HG02870 (cell line): ENCODE results near the gene TEAD2.

ENCODE experiments used
- ATAC-seq: cut with Tn5 transposase; IDR thresholded peaks from one replicate; pipeline ENCODE4 v1.9.1; 2021; ENCODE audit warnings: mild to moderate bottlenecking, moderate library complexity; ENCODE audit not compliant: unreplicated experiment

TEAD2 gene

DNA sequence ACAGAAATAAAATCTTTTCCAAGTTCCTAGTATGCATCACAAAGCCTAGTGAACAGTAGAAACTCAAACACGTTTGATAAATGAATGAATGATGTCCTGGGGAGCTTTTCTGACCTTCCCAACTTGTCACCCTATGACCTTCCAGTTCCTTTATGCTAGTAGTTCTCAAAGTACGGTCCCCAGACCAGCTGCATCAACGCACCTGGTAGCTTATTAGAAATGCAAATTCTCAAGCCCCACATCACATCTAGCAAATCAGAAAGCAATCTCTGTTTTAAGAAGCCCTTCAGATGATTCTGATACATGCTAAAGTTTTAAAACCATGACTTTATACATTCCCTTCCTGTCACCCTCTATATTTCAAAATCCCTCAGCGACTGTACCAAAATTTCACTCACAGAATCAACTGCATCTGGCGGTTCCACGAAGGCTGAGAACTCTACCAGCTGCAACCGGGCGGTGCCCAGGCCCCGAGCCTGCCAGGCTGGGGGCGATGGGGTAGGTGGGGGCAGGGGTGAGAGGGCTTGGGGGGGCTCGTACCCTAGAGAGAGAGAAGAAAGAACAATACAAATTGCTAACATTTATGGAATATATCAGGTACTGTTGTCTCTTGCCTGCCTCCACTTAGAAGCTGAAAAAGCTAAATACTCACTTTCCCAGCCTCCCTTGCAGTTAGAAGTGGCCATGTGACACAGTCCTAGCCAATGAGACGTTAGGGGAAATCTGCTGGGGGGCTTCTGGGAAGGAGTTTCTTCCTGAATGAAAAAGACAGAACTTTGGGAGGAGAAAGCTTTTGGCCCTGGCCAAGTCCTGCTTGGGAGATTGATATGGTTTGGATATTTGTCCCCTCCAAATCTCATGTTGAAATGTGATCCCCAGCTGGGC is 13.7 kb downstream of the TEAD2 start:
- no peak for ATAC-seq

DNA sequence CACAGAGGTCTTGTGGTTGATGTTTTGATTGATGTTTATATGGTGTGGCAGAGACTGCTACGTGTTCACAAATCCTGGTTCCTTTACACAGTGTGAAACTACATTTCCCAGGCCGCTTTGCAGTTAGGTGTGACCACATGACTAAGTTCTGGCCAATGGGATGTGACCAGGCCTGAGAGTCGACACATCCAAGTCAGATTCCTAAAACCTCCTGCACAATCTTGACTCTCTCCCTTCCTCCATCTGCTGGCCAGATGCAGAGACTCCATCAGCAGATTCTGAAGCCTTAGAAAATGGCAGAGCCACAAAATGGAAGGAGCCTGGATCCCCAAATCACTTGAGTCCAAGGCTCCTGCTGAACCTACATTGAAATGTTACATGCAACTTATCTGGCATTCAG is 14.4 kb downstream of the TEAD2 start:
- ATAC-seq, result no peak

DNA sequence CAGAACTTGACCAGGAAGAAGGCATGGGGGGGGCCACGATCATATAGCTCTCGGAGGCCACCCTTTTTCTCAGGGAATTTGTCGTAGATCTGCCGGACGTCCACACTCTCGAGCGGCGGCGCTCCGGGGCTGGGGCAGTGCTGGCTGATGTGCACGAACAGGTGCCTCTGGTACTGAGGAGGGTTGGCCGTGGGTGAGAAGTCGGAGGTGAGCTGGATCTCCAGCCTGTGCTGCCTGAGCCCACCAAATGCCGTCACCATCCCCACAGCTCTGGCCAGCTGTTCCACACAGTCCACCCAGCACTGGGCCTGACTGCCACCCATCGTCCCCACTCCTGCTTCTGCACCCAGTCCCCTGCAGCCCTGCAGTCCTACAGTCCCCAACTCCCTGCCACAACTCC is 15.0 kb downstream of the TEAD2 start:
- no peak for ATAC-seq

DNA sequence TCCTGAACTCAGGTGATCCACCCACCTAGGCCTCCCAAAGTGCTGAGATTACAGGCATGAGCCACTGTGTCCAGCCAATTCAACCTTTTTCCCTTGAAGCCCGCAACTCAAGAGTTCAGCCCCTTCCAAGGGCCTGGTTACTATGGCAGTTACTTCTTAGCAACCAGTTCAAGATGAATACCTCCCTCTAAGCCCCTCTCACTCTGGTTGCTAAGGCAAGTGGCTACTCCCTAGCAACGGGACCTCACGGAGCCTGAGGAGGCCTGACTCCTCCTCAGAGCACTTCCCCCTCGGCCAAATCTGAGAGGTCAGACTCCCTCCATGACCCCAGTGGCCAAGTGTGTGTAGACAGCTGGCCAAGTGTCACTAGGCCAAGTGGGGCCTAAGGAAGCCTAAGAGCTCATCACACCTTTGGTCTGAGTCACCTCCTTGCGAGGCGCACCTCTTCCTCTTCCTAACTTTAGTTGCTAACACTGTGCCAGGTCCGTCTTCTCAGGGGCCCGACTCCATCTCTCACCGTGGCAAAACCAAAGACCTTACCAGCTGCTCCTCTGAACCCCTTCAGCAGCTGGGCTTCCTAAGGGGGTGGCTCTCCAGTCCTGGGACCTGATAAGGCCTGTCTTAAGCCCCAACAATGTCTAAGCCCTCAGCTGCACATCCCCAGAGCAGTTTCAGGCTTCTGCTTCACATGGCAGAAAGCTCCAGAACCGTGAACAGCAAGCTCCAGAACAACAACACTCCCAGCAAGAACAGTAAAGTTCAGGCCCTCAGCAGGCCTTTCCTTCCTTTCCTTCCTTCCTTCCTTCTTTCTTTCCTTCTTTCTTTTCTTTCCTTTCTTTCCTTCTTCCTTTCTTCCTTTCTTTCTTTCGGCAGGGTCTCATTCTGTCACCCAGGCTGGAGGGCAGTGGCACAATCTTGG is 17.5 kb downstream of the TEAD2 start:
- no peak for ATAC-seq

DNA sequence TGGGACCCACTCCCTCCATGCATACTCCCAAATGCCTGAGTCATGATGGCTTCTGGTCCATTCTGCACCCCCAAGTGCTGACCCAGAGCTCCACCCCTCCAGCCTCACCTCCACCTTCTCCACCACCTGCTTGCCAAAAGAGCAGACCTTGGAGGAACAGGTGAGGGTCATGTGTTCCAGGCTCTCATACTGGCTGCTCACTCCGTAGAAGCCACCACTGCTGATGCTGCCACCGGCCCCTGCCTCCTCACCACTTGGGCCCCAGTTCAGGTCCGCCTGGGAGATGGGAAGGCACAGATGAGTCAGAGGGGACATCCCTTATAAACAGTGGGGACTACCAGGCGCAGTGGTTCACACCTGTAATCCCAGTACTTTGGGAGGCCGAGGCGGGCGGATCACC is 19.1 kb downstream of the TEAD2 start:
- no peak for ATAC-seq

DNA sequence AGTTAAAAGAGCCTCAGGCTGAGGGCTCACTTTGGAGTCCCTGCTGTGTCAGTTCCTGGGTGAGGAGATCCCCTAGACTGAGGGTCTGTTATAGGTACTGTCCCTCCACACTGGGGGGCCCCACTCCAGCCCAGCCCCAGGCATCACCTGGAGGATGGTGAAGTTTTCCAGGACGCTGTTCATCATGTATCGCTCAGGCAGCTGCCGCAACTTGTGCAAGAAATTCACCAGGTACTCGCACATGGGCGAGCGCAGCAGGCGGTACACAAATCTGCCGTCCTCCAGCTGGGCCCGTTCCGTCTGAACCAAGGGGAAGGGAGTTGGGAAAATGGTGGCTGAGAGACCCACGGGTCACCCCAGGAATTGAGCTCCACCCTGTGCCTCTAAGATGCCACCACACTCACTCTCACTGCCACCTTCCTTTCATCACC is 19.9 kb downstream of the TEAD2 start:
- no peak for ATAC-seq

DNA sequence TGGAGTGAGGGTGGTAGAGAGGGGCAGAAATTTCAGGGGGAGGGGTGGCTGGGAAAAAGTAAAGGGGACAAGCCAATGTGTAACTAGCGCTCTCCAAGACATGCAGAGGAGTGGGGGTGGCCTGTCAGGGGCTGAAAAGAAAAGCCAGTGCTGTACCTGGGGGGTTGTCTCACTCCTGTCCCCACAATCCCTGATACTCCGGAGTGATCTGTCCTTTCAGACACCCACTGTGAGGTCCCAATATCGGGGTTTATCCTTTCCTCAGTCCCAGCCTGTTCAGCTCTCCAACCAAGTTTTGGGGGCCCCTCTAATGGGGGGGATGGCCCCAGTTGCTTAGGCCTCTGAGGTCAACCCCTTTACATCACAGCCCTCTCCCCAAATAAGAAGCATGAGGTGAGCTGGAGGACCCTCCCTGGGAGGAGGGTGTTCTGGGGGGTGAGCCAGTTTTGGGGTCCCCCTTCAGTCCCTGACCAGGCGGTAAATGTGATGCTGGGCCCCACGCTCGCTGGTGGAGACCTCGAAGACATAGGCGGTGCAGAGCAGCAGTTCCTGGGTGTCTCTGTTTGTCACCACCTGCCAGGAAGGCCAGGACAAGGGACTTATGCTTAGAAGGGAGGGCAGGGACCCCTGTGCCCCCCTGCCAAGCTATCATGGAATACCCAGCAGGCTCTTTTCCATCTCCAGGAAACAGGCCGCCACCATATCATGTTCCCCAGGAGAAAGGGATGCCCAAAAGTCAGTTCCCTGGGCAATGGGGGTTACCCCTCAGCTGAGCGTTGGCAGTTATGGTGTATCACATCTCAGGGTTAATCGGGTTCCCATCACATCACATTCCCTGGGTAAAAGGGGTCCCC is 21.1 kb downstream of the TEAD2 start:
- ATAC-seq, result no peak

DNA sequence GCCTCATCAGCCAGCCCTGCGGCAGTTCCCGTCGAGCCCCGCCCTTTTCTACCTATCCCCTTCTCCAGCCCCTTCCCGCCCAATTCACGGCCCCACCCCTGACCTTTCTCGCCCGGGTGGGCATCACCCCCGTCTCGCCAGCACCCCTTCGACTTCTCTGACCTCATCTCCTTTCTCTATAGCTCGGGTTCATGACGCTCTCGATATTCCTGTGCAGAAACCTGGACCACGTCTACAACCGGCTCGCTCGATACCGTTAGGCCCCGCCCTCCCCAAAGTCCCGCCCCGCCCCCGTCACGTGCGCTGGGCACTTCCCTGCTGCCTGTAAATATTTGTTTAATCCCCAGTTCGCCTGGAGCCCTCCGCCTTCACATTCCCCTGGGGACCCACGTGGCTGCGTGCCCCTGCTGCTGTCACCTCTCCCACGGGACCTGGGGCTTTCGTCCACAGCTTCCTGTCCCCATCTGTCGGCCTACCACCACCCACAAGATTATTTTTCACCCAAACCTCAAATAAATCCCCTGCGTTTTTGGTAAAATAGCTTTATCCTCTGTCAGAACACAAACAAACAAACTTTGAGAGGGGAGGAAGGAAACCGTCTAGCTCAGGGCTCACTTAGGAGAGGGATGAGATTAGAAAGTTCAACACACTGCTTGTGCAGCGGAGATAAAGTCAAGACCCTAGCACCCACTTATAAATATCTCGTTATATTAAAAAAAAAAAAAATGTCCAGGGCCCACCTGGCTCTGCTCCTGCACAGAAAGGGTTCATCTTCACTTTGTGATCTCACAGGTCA is 21.9 kb downstream of the TEAD2 start:
- no peak for ATAC-seq

DNA sequence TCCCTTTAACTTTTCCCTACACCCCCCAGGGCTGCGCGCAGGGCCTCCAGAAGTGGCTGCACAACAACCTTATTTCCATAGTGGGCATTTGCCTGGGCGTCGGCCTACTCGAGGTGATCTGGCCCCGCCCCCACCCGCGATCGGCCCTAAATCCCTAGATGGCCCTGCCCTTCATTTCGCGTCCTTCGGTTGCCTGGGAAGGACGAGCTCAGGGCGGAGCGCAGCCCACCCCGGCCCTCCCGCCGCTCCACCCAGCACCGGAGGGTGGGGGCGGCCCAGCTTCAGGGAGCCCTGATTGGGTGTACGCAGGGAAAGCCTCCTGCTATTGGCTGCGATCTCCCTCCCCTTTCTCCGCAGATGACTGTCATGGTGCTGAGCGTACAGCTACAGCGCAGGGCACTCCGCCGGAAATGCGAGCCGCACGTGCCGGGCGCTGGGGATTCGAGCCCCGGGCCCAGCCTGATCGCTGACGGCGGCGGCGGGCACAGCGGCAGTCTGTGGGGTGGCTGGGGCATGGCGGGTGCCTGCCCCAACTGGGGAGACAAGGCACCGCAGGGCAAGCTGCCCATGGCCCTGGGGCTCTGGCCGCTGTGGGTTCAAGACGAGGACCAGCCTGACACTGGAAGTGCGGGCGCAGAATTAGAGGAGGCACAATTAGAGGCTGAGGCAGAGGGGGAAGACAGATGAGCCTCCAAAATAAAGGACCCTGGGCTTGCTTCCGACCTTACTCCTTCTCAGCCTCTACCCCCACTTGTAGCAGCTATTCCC is 22.7 kb downstream of the TEAD2 start:
- ATAC-seq, result no peak

DNA sequence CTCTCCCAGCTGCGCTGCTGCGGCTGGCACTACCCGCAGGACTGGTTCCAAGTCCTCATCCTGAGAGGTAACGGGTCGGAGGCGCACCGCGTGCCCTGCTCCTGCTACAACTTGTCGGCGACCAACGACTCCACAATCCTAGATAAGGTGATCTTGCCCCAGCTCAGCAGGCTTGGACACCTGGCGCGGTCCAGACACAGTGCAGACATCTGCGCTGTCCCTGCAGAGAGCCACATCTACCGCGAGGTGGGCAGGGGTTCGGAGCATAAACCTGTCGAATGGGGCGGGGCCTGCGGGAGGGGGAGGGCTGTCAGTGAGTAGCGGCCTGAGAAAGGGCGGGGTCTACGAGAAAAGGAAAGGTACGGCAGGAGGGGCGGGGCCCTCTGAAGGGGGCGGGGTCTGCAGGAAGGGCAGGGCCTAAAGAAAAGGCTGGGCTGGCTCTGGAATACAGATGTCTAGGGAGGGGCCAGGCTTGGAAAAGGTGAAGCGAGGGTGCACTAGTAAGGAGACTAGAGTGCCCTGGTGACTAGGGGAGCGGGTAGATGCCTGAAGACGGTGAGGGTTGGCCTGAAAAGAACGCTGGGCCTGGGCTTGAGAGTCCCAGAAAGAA is 23.4 kb downstream of the TEAD2 start:
- ATAC-seq, result no peak

DNA sequence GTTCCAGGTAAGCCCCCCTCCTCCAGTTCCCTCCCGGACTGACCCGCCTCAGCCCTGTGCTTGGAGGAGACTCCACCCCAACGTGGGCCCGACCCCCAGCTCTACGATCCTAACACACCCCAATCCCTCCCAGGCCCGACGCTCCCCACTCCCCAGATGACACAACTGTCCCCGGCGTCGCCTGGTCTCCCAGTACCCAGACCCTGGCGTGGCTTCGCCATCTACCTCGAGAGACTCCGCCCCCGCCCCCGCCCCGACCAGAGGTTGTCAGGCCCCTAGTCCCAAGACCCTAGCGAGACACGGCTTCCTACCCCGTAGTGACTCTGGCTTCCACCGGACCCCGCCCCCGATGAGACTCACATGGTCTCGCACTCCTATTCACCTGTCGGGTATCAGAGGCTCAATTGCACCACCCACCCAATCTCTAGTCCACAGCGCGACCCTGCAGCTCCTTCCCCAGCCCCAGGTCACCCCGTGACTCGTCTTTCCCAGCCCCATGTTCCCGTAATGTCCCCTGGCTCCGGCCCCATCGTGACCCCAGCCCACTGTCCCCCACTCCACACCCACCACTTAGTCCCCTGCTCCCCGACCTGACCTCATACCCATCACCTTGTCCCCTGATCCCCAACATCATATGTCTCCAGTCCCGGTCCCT is 24.1 kb downstream of the TEAD2 start:
- ATAC-seq, result no peak

DNA sequence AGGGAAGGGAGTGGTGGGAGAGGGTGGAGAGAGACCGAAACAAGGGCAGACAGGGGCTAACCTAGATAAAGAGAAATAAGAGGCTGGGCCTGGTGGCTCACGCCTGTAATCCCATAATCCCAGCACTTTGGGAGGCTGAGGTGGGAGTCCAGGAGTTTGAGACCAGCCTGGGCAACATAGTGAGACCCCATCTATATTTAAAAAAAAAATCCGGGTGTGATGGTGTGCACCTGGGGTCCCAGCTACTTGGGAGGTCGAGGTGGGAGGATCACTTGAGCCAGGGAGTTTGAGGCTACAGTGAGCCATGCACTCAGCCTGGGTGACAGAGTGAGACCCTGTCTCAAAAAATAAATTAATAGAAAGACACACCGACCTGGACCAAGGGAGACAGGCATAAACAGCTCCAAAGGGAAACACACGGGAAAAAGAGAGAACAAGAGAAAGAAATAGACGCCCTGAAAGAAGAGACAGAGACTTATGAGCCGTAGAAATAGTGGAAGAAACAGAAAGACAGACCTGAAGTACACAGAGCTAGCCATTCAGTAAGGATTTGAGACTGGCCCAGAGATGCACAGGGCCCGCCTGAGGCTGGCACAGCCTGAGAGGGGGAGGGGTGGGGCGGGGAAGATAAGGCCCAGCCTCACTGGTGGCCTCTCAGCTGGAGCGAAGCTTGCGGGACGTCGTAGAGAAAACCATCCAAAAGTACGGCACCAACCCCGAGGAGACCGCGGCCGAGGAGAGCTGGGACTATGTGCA is 24.8 kb downstream of the TEAD2 start:
- no peak for ATAC-seq

DNA sequence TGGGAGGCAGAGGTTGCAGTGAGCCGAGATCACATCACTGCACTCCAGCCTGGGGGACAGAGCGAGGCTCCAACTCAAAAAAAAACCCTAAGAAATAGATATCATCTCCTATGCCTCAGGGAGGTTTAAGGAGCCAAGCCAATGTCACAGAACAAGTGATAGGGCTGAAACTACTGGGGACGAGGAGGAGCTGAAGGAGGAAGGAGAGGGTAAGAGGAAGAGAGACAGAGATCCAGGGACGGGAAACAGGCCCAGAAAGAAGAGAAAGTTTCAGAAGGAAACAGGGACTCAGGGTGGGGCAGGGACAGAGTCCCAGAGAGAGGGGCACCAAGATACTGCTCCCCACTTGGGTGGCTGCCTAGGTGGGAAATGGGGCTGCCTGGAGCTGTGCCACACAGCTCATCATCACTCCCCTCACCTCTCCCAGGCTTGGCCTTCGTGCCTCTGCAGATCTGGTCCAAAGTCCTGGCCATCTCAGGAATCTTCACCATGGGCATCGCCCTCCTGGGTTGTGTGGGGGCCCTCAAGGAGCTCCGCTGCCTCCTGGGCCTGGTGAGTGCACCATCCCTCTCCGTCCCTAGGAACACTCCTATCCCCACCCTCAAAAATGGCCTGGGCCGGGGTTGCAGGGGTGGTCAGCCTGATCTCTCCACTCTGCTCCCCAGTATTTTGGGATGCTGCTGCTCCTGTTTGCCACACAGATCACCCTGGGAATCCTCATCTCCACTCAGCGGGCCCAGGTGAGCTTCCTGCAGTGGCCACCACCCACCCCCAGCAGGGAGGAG is 25.5 kb downstream of the TEAD2 start:
- ATAC-seq, result no peak

DNA sequence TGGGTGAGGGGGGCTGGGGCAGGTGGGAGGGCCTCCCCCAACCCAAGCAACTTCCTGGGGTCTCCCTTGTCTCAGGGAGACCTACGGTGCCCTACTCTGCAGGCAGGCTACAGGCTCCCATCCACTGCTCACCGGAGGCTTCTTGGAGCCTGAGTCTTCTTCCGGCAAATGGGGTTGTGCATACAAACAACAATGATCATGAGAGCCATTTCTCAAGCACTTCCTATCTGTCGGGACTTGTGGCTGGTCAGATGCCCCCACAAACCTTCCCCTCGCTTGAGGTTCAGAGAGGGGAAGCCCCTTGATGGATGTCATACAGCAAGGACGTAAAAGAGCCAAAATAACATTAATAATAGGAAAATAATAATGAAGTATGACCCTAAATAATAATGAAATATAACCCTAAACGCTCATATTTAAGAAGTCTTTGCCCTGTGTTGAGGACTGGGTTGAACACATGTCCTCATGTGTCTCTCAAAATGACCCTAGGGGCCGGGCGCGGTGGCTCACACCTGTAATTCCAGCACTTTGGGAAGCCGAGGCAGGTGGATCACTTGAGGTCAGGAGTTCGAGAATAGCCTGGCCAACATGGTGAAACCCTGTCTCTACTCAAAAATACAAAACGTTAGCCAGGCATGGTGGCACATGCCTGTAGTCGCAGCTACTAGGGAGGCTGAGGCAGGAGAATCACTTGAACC is 26.3 kb downstream of the TEAD2 start:
- ATAC-seq, result no peak

DNA sequence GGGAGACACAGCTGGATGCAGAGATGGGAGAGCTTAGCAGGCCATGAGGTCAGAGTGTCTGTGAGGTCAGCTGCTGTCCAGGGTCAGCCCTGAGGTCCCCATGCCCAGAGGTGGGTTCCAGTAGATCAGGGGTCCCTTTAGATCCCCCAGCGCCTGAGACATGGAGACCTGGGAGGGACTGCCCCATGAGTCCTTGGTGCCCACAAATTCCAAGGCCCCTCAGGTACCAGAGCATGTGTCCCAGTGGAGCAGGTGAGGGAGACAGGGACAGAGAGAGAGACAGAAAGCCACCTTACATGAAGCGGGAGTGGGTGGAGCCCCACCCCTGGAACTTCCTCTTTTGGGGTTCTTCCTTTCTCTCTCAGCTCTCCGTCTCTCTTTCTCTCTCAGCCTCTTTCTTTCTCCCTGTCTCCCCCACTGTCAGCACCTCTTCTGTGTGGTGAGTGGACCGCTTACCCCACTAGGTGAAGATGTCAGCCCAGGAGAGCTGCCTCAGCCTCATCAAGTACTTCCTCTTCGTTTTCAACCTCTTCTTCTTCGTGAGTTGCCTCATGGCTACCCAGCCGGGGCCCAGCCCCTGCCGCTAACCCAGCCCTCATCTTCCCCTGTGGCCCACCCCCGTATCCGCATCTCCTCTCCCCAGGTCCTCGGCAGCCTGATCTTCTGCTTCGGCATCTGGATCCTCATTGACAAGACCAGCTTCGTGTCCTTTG is 27.0 kb downstream of the TEAD2 start, which contains the start of gene CD37:
Gene CD37, plus strand, starts transcription at position 336 of the 713 bp plus-strand sequence. Its CDS starts 135 bp downstream, at position 471.
- no peak for ATAC-seq
